Left ventricle myocardium inferior (tissue), 1 donor: Measurements from ENCODE around the gene IL3. TPM values are rescaled to one million over a fixed set of nuclear protein-coding genes. Genes with fewer than 3 reads are reported as not detected.

Source experiments
- DNase-seq: peaks from one replicate; pipeline ENCODE4 v3.0.0-alpha.2; 2020
- H3K27ac ChIP-seq: fragments of 200-600 bp; replicated peaks from 2 replicates; pipeline ENCODE4 v1.8.0; 2021
- H3K27me3 ChIP-seq: fragments of 200-600 bp; 2 replicates; pipeline ENCODE4 v1.8.0; 2021; ENCODE audit warnings: low read depth
- H3K36me3 ChIP-seq: fragments of 200-600 bp; 2 replicates; pipeline ENCODE4 v1.8.0; 2021
- H3K4me1 ChIP-seq: fragments of 200-600 bp; 2 replicates; pipeline ENCODE4 v1.8.0; 2021
- H3K4me3 ChIP-seq: fragments of 200-600 bp; 2 replicates; pipeline ENCODE4 v1.8.0; 2021; ENCODE audit warnings: mild to moderate bottlenecking, moderate library complexity
- H3K9me3 ChIP-seq: fragments of 200-600 bp; replicated peaks from 2 replicates; pipeline ENCODE4 v1.8.0; 2021
- CTCF ChIP-seq: fragments of 200-600 bp; IDR thresholded peaks from 2 replicates; pipeline ENCODE4 v1.8.0; 2021; ENCODE audit warnings: antibody characterized with exemption, mild to moderate bottlenecking, borderline replicate concordance
- intact Hi-C: fragments of 100-400 bp; cut with micrococcal nuclease; formaldehyde crosslinking; loops from one replicate; pipeline ENCODE4 v1.11.0; 2022
- total RNA-seq: library from RNA; stranded (reverse); fragmentation: NEBNext Ultra II Directional; extraction: Animal tissue kit (Norgen Biotek cat#: 25700); gene quantifications from one replicate; pipeline ENCODE4 v1.2.1, GENCODE V29; 2021
- donor health status: DM: no; HTN: yes; CAD: no; lungs with severe emphysema.

IL3 gene
- total RNA-seq, 1 donor from 2014 or later = not detected

GRCh38 chr5:132087176-132087575 is 26.7 kb downstream of the IL3 start:
- Histone ChIP-seq H3K9me3 (no peaks in the 10 kb centered on the region), H3K27me3 (no peaks in the 10 kb centered on the region), H3K4me3 (no peak overlapping the region), H3K4me1 (peaks cover 29% of the 10 kb centered on the region), H3K27ac (peak overlapping the region; percentile 63), H3K36me3 (no peaks in the 10 kb centered on the region)
- intact Hi-C loops = no loop called here
- DNase-seq = no peak
- no peak for TF ChIP-seq CTCF

- no peak overlapping the region for H3K4me3 ChIP-seq
- no peak for TF ChIP-seq CTCF
- DNase-seq = no peak
- intact Hi-C loops = no loop called here
- no peak overlapping the region for H3K27ac ChIP-seq
- H3K36me3 ChIP-seq = no peaks in the 10 kb centered on the region
- no peaks in the 10 kb centered on the region for H3K27me3 ChIP-seq
- H3K4me1 ChIP-seq = peaks cover 29% of the 10 kb centered on the region
- no peaks in the 10 kb centered on the region for H3K9me3 ChIP-seq
These were observed 27.2 kb downstream of the IL3 start for GRCh38 chr5:132087661-132088060.

GRCh38 chr5:132089363-132089762 is 28.9 kb downstream of the IL3 start:
- TF ChIP-seq CTCF = no peak
- Histone ChIP-seq H3K9me3 (no peaks in the 10 kb centered on the region), H3K36me3 (no peaks in the 10 kb centered on the region), H3K27ac (no peak overlapping the region), H3K4me3 (no peak overlapping the region), H3K27me3 (no peaks in the 10 kb centered on the region), H3K4me1 (peaks cover 29% of the 10 kb centered on the region)
- no peak for DNase-seq
- intact Hi-C loops = no loop called here

- Histone ChIP-seq H3K4me3 (no peak overlapping the region), H3K27me3 (no peaks in the 10 kb centered on the region), H3K27ac (no peak overlapping the region), H3K36me3 (no peaks in the 10 kb centered on the region), H3K9me3 (no peaks in the 10 kb centered on the region), H3K4me1 (peaks cover 36% of the 10 kb centered on the region)
- TF ChIP-seq CTCF = no peak
- DNase-seq = no peak
- intact Hi-C loops = no loop called here
These were observed 29.7 kb downstream of the IL3 start for GRCh38 chr5:132090107-132090506.

- Histone ChIP-seq H3K9me3 (no peaks in the 10 kb centered on the region), H3K4me1 (peaks cover 15% of the 10 kb centered on the region), H3K36me3 (no peaks in the 10 kb centered on the region), H3K4me3 (no peak overlapping the region), H3K27ac (no peak overlapping the region), H3K27me3 (no peaks in the 10 kb centered on the region)
- TF ChIP-seq CTCF = no peak
- DNase-seq = no peak
- intact Hi-C loops = no loop called here
These were observed 32.8 kb downstream of the IL3 start for GRCh38 chr5:132093271-132093670.
